Brain pericyte (primary cell): ENCODE measurements around the gene CLIC3.

ENCODE experiments used
- DNase-seq: peaks from one replicate; pipeline ENCODE4 v3.0.0-alpha.2; 2012; ENCODE audit warnings: low read depth, low spot score

The CLIC3 gene

GRCh38 chr9:137000177-137000930 lies 4.0 kb upstream of the CLIC3 start:
- no peak for DNase-seq

DNA sequence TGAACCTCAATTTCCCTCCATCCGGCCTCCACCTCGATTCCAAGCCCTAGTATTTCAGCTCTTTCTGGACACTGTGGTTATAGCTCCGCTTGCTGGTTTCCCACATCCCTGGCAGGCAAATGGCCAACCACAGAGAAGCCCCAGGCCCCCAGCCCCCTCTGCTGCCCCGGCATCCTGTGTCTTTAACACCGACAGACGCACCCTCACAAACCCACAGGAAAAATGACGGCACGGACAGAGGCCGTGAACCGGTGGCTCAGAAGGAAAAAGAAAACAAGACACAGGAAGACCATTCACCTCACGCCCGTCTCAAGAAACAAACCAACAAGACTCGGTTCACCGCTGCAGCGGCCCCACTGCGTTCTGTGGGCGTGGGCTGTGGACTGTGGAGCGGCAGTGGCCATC lies 1.5 kb upstream of the CLIC3 start:
- no peak for DNase-seq

- DNase-seq = no peak
These were observed 1.0 kb upstream of the CLIC3 start for GRCh38 chr9:136997371-136997770.

DNA sequence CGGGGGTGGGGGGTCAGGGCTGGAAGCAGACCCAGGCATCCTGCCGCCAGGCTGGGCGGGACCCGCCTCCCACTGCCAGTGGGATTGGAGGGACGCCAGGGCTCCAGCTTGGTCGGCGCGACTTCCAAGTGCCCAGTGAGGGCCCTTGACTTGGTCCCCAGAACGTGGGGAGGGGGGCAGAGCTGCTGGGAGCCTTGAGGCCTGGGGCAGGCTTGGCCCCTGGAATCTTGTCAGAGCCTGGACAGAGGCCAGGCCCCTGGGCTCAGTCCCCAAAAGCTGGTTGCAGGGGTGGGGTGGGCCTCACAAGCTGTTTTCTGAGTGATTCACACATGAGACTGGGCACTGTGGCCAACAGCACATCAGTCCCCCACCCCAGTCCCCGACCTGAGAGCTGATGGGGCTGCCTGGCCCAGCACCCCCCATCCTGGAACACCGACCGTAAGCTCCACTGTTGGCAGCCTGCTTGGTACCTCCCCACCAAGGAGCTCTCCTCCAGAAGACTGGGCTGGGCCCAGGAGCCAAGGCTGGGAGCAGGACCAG lies 526 bp downstream of the CLIC3 start:
- no peak for DNase-seq

DNA sequence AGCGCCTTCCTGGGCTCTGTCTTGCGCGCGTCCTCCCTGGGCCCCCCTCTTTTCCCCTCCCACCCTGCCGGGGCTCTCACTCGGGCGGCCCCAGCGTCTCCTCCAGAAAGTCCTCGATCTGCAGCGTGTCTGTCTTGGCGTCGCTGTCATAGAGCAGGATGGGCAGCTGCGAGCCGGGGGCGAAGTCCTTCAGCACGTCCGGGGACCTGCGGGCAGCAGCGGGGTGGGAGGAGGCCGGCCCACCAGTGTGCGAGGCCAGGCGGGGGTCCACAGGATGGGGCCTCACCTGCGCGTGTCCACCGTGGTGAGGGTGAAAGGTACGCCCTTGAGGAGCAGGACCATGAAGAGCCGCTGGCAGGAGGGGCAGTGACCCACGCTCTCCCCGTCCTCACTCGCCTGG lies 1.0 kb downstream of the CLIC3 start:
- no peak for DNase-seq

GRCh38 chr9:136994888-136995230 lies 1.5 kb downstream of the CLIC3 start:
- no peak for DNase-seq

DNA sequence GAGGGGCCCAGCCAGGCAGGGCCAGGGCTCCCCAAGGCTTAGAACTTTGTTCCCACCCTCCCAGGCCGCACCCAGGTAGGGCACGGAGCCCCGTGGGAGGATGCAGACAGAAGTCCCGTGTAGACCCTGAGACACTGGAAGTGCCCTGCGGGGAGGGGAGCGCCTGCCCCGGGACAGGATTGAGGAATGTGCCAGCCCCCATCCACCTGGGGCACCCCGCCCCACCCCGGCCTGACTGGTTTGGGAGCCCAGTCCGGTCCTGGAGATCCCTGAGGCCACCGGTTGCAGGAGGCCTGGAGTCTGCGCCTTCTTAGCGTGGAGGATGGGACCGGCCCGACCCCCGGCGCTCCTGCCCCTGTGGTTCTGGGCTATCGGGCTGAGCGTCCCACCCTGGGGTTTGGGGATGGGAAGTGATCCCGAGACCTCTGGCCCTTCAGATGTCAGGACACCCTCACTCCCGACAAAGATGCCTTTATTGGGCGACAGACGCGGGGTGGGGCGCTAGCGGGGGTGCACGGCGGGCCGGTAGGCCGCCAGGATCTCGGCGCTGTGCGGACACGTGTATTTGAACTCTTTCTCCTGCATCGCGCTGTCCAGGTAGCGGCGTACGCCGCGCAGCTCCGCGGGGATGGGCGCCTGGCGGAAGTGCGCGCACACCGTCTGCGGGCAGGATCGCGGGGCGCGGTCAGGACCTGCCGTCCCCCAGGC lies 2.0 kb downstream of the CLIC3 start:
- DNase-seq = no peak

DNA sequence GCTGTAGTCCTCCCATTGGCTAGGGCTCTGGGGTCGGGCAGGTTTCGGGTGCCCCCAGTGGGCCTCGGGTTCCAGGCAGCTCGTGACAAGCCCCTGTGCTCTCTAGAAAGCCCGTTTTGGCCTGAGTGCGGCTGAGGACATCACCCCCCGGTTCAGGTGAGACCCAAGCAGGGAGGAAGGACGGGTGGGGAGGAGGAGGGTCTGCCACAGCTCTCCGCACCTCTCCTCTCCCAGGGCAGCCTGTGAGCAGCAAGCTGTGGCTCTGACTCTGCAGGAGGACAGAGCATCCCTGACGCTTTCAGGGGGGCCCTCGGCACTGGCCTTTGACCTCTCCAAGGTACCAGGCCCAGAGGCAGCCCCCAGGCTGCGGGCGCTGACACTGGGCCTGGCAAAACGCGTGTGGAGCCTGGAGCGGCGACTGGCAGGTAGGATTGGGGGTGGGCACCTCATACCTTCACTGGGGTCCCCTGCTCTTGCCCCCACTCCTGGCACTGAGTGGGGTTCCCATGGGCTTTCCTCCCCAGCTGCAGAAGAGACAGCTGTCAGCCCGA lies 3.5 kb downstream of the CLIC3 start:
- DNase-seq = no peak

- no peak for DNase-seq
These were observed 4.2 kb downstream of the CLIC3 start, which contains the start of gene PAXX for GRCh38 chr9:136991993-136992818. TSS of gene PAXX (plus strand) at chr9:136992422. CDS start at chr9:136992444, 22 bp downstream.

DNA sequence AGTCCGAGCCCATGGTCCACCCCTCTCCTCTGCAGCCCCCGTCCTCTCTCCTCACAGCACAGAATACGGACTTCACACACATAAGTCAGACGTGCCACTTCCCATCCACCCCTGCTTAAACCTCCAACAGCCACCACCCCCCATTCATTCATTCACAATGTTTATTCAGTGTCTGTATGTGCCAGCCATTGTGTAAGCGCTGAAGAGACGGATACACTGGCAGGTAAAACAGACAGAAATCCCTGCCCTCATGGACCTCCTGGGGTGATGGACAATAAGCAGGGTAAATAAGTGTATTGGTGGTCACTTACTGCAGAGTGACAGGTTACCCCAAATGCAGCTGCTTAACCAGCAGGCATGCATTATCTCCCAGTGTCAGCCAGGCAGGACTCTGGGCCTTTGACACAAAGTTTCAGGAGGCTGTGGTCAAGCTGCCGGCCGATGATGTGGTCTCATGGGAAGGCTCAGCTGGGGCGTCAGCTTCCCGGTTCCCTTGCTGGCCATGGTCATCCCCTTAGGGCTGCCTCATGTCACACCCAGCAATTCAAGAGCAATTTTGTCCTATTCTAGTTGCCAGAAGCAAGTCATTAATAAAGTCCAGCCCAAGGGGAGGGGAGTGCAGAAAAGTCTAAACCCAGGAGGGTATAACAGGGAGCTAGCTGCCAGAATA lies 6.0 kb downstream of the CLIC3 start:
- no peak for DNase-seq

DNA sequence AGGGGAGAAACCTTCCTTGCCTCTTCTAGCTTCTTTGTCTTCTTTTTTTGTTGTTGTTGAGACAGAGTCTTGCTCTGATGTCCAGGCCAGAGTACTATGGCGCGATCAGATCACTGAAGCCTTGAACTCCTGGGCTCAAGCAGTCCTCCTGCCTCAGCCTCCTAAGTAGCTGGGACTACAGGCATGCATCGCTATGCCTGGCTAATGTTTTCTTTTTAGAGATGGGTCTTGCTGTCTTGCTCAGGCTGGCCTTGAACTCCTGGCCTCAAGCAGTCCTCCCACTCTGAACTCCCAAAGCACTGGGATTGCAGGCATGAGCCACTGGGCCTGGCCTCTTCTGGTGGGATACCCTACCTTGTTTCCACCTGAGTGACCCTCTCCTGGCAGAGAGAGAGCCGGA lies 7.5 kb downstream of the CLIC3 start:
- DNase-seq = no peak

GRCh38 chr9:136985853-136986252 lies 10.5 kb downstream of the CLIC3 start:
- DNase-seq = no peak

GRCh38 chr9:136985027-136985602 lies 11.3 kb downstream of the CLIC3 start:
- no peak for DNase-seq

DNA sequence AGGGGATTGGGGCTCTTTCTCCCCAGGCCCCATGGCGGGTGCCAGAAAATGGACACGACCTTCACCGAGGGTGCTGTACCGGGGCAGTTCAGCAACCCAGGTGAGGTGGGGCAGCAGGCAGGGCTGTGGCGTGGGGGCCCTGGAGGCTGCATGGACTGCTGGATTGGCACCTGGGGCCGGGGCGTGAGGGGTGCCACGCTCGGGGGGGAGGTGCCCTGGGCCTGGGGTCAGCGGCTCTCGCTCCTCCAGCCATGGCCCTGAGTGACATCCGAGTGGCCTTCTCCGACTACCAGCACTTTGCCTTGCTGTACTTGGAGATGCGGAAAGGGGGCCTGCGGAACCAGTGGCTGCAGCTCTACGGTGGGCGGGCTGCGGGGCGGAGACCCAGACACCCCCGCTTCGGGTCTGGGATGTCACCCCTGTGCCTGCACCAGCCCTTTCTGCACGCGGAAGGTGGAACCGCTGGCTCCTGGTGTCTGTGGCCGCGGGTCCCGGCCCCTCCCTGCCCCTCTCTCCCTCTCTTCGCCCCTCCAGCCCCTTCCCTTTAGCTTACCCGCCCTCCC lies 11.8 kb downstream of the CLIC3 start:
- DNase-seq = no peak

- DNase-seq = no peak
These were observed 12.6 kb downstream of the CLIC3 start for GRCh38 chr9:136983656-136984314.

- no peak for DNase-seq
These were observed 13.2 kb downstream of the CLIC3 start for GRCh38 chr9:136983167-136983566.

DNA sequence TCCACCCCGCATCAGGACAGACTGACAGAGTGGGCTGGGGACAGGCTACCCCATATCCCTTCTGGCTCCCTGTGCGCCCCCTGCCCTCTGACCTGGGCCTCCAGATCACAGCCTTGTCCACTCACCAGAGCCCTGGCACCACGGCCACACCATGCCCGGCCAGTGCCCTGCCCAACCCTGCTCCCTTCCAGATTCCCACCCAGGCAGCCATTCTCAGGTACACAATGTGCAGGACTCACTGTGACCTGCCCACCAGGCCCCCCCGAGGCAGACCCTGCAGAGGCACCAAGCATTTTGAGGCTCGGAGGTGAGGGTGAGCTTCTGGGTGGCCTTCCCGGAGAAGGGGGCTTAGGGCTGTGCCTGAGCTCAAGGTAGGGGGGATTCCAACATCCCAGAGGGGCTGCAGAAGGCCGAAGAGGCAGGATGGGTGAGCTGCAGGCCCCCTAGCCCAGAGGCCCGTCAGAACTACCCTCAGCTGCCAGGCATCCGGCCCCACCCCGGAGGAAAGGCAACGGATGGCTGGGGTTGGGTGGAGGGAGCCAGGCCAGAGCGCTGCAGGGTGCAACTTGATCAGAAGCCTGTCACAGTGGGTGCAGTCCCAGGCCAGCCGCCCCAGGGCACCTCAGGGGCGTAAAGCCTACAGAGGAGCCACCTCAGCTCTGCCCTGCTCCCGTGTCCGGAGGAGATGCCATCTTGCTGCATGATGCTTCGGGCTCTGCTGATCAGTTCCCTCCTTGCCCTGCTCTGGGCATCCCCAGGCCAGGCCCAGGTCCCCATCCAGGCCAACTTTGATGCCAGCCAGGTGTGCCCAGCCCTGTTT lies 13.9 kb downstream of the CLIC3 start, which contains the start of gene LCNL1:
TSS of gene LCNL1 (plus strand) at position 762 of the 820 bp plus-strand sequence. CDS start 594 bp downstream, outside the sequence.
- DNase-seq = no peak

DNA sequence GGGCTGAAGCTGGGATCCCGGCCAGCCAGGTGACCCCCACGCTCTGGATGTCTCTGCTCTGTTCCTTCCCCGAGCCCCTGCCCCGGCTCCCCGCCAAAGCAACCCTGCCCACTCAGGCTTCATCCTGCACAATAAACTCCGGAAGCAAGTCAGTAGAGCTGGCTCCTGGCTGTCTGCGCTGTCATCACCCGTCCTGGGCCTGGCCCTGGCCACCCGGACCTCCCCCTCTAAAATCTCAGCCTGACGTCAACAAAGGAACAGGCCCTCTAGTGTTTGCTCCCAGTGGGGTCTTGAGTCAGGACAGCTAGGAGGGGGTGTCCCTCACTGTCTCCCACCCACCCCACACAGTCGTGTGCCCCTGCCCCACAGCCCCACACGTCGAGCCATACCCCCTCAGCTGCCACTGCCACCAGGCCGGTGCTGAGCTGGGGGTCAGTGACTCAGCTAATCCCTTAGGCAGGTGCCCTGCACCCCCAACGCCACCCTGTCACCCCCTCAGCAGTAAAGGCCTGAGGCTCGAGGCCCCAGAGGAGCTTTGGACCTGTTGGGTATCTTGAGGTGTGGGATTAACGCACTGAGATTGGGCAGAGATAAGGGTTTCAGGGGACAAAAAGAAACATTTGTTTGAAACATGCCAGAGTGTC lies 14.7 kb downstream of the CLIC3 start:
- no peak for DNase-seq
